ENCODE data around the gene WDR88. TPM values are rescaled to one million over a fixed set of nuclear protein-coding genes. Genes with fewer than 3 reads are reported as not detected.

Gene WDR88
- polyA plus RNA-seq, 1 donor (not counting 4 experiments of a cell fraction or from before 2014, with no cell fraction given) = not detected

GRCh38 chr19:33212436-33213172 lies 80.7 kb downstream of the WDR88 start:
- Histone ChIP-seq H3K4me3 (ENCODE audit: control insufficient read depth in 2 of 3, extremely low read depth in 1 of 3, insufficient read depth in 2 of 3, low read depth in 1 of 3, low read length in 3 of 3) (no peak overlapping the region), H3K9me1 (ENCODE audit: control insufficient read depth, extremely low read depth, insufficient read depth, low read length) (no peaks in the 10 kb centered on the region), H3K9me3 (ENCODE audit: control insufficient read depth, low read depth, low read length) (no peaks in the 10 kb centered on the region), H4K20me1 (ENCODE audit: control insufficient read depth, extremely low read depth, insufficient read depth, low read length) (no peaks in the 10 kb centered on the region), H3K27me3 (ENCODE audit: control insufficient read depth, extremely low read depth, insufficient read depth, low read length) (no peaks in the 10 kb centered on the region), H3K79me2 (ENCODE audit: control insufficient read depth, insufficient read depth, low read length) (no peaks in the 10 kb centered on the region), H3K4me1 (ENCODE audit: control insufficient read depth, extremely low read depth, insufficient read depth, low read length) (no peaks in the 10 kb centered on the region), H3K36me3 (ENCODE audit: control insufficient read depth in 2 of 2, extremely low read depth in 1 of 2, insufficient read depth in 2 of 2, low read length in 2 of 2) (no peaks in the 10 kb centered on the region), H3K4me2 (ENCODE audit: control insufficient read depth, extremely low read depth, insufficient read depth, low read depth, low read length) (no peak overlapping the region), H3K9ac (ENCODE audit: control insufficient read depth, extremely low read depth, insufficient read depth, low read length) (no peak overlapping the region), H3K27ac (ENCODE audit: control insufficient read depth, insufficient read depth, low read length) (no peak overlapping the region), H2AFZ (ENCODE audit: control insufficient read depth, low read length) (no peak overlapping the region)
- no peak for TF ChIP-seq CTCF (optimal IDR thresholded peaks at IDR 0.05 in 1 of 3, IDR thresholded peaks at IDR 0.05 in 1 of 3, conservative IDR thresholded peaks at IDR 0.05 in 1 of 3; ENCODE audit: extremely low read depth in 1 of 3, insufficient read depth in 2 of 3, low read length in 3 of 3)
- FAIRE-seq (no peak), DNase-seq (ENCODE audit: low read depth, low spot score) (no peak)
- dilution Hi-C loops (cut with MboI; ENCODE audit: extremely low pct_ligation_motif_present, low sequenced_read_pairs) = no loop called here

- peak; percentile 19 to 57 (median 52) for TF ChIP-seq CTCF (optimal IDR thresholded peaks at IDR 0.05 in 1 of 3, IDR thresholded peaks at IDR 0.05 in 1 of 3, conservative IDR thresholded peaks at IDR 0.05 in 1 of 3; ENCODE audit: extremely low read depth in 1 of 3, insufficient read depth in 2 of 3, low read length in 3 of 3)
- TF ChIP-seq EZH2 (IDR thresholded peaks at IDR 0.05; ENCODE audit: low read length) = no peak
- Histone ChIP-seq H3K79me2 (ENCODE audit: control insufficient read depth, insufficient read depth, low read length) (no peaks in the 10 kb centered on the region), H3K9me3 (ENCODE audit: control insufficient read depth, low read depth, low read length) (no peaks in the 10 kb centered on the region), H4K20me1 (ENCODE audit: control insufficient read depth, extremely low read depth, insufficient read depth, low read length) (no peaks in the 10 kb centered on the region), H3K9me1 (ENCODE audit: control insufficient read depth, extremely low read depth, insufficient read depth, low read length) (no peaks in the 10 kb centered on the region), H3K36me3 (ENCODE audit: control insufficient read depth in 2 of 2, extremely low read depth in 1 of 2, insufficient read depth in 2 of 2, low read length in 2 of 2) (no peaks in the 10 kb centered on the region), H3K4me2 (ENCODE audit: control insufficient read depth, extremely low read depth, insufficient read depth, low read depth, low read length) (no peak overlapping the region), H3K4me3 (ENCODE audit: control insufficient read depth in 2 of 3, extremely low read depth in 1 of 3, insufficient read depth in 2 of 3, low read depth in 1 of 3, low read length in 3 of 3) (no peak overlapping the region), H2AFZ (ENCODE audit: control insufficient read depth, low read length) (no peak overlapping the region), H3K4me1 (ENCODE audit: control insufficient read depth, extremely low read depth, insufficient read depth, low read length) (no peaks in the 10 kb centered on the region), H3K27ac (ENCODE audit: control insufficient read depth, insufficient read depth, low read length) (no peak overlapping the region), H3K27me3 (ENCODE audit: control insufficient read depth, extremely low read depth, insufficient read depth, low read length) (no peaks in the 10 kb centered on the region), H3K9ac (ENCODE audit: control insufficient read depth, extremely low read depth, insufficient read depth, low read length) (no peak overlapping the region)
- DNase-seq (ENCODE audit: low read depth, low spot score) (no peak), FAIRE-seq (no peak)
- dilution Hi-C loops (cut with MboI; ENCODE audit: extremely low pct_ligation_motif_present, low sequenced_read_pairs) = no loop called here
These were observed 82.7 kb downstream of the WDR88 start for GRCh38 chr19:33214596-33214995.

Data from keratinocyte (primary cell).